Activated CD8-positive, alpha-beta memory T cell treated with anti-CD3 and anti-CD28 coated beads for 36 hours (primary cell): ENCODE data around the gene COPB2. TPM values are rescaled to one million over a fixed set of nuclear protein-coding genes. Genes with fewer than 3 reads are reported as not detected.

Source experiments
- CTCF ChIA-PET: fragments of 350-600 bp; sonication (Branson Sonifier 250); formaldehyde crosslinking; loops from one replicate; lab custom pipeline; 2021; ENCODE audit warnings: antibody characterized with exemption; lab: Charles Lee
- POLR2A ChIA-PET: fragments of 350-600 bp; sonication (Branson Sonifier 250); formaldehyde crosslinking; loops from one replicate; lab custom pipeline; 2021; ENCODE audit warnings: antibody characterized with exemption; lab: Charles Lee
- total RNA-seq, 2 experiments: library from RNA; stranded (reverse); gene quantifications; one replicate each; pipeline ENCODE4 v1.2.3, GENCODE V29; 2021

Gene COPB2
- total RNA-seq, 2 experiments from 2014 or later = 85.1 to 86.1 TPM

DNA sequence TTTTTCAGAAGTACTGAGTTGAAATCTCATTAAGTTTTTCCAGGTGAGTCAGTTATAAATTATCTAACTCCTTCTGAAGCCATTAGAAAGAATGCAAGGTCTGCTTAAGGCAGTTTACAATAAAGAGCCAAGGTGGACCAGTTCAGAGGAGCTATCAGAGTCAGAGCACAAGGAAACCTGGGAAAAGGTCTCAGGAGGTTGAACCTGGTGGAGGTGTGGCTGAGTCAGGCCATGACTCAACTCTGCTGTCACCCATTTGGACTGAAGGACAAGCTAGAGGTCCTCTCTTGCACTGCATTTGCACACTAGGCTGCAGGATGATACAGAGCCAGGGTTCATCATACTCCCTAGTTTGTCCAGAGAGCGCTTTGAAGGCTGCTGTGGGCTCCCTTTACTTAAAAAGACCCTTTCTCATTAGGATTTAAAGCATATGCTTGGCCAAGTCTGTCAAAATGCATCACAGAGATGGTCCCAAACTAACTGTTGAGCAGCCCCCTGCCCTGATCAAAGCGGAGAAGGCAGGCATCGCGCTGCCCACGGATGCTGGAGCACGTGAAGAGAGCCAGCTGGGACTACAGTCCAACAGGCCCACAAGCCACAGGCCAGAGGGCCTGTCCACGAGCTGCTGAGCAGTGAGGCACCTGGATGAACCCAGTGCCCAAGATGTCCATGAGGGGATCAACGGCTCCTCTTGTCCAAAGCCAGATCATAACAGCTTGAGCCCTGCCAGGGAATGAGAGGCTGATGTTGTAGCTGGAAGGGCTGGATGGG lies 71.6 kb downstream of the COPB2 start:
- ChIA-PET CTCF (interaction anchor here (1.6 kb wide), 1 partner anchor 11 kb away, joined by 4 read pairs; no protein-coding TSS in a partner anchor), POLR2A (no interaction called here)

DNA sequence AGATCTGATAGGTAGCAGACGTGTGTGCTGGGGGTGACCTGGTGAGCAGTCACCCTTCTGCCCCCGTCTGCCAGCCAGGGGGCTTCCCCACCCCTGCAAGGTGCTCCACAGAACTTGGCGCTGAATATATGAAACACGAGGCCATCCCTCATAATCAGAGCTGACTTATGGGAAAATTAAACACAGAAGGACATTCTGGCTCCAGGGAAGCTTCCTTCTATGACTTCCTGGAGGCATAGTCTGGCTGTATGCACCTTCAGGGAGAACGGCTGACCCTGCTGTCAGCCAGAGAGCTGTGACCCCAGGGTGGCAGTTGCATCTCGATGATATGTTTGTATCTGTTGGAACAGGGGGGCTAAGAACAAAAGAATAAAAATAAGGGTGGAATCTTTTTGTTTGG lies 72.2 kb downstream of the COPB2 start:
- ChIA-PET POLR2A (no interaction called here), CTCF (no interaction called here)

GRCh38 chr3:139313921-139314320 lies 75.5 kb downstream of the COPB2 start:
- CTCF ChIA-PET = no interaction called here
- POLR2A ChIA-PET = no interaction called here

GRCh38 chr3:139312959-139313358 lies 76.5 kb downstream of the COPB2 start:
- ChIA-PET CTCF (no interaction called here), POLR2A (no interaction called here)

- POLR2A ChIA-PET = no interaction called here
- CTCF ChIA-PET = no interaction called here
Measured at GRCh38 chr3:139312416-139312815, 77.0 kb downstream of the COPB2 start.

DNA sequence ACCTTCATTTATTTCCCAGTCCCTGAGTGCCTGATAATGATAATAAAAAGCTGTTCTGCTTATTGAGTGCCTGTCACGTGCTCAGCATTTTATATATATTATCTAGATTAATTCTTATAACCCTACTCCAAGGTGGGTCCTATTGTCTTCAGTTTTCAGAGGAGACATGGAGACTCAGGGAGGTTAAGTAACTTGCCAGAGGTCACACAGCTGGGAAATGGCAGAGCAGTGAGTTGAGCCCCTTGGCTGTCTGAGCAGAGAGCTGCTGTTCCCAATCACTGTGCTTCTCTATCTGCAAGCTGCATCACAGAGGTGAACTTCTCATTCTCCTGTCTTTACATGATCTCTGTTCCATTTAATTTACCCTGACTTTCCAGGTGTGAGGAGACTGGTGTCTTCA lies 77.9 kb downstream of the COPB2 start:
- ChIA-PET CTCF (no interaction called here), POLR2A (no interaction called here)

DNA sequence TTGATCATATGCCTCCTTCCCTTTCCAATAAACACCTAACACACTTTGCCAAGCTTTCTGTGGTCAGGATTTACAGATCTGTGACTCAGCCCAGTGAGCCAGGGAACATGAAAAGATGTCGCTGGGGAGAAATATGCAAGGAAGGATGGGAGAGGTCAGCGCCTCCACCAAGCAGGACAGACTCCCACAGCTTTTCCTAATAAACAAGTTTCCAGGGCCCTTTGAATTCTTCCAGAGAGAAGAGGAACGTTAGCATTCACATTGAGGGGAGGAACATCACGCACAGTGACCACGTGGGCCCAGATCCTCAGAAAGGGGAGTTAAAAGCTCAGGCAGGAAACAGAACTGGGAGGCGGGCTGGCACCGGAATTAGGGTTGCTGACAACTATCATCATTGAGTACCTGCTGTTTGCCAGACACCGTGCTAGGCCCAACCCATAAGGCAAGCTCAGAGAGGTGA lies 78.9 kb downstream of the COPB2 start:
- CTCF ChIA-PET = interaction anchor here (1.2 kb wide), 1 partner anchor 18 kb away, joined by 3 read pairs; no protein-coding TSS in a partner anchor
- POLR2A ChIA-PET = no interaction called here

- ChIA-PET CTCF (interaction anchor here (1.2 kb wide), 1 partner anchor 19 kb away, joined by 3 read pairs; no protein-coding TSS in a partner anchor), POLR2A (no interaction called here)
Measured at GRCh38 chr3:139309880-139310279, 79.6 kb downstream of the COPB2 start.

DNA sequence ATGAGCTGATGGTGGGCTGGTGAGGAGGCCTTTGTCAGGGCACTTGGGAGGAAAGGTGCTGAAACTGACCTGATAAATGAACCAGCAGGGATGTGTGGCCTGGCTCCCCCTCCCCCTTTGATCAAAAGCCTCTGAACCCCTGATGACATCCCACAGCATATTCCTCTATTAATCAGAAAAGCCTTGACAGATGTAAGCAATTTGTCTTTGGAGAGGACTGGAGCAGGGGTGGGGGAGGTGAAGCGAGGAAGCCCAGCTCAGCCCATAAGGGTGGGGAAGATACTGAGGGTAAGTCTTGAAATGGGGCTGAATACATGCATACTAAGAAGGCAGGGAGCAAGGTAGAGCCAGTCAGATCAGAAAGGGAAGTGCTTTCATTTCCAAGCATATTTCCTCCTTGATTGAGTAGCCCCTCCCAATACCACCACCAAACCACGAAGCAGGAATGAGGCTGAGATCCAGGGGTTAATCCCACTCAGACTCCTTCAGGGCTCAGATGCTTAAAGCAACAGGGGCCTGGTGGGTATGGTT lies 80.3 kb downstream of the COPB2 start:
- CTCF ChIA-PET = no interaction called here

GRCh38 chr3:139308560-139308959 lies 80.9 kb downstream of the COPB2 start:
- ChIA-PET CTCF (no interaction called here), POLR2A (no interaction called here)

More for the DNA sequence above, 80.3 kb downstream of the COPB2 start:
- POLR2A ChIA-PET = no interaction called here

DNA sequence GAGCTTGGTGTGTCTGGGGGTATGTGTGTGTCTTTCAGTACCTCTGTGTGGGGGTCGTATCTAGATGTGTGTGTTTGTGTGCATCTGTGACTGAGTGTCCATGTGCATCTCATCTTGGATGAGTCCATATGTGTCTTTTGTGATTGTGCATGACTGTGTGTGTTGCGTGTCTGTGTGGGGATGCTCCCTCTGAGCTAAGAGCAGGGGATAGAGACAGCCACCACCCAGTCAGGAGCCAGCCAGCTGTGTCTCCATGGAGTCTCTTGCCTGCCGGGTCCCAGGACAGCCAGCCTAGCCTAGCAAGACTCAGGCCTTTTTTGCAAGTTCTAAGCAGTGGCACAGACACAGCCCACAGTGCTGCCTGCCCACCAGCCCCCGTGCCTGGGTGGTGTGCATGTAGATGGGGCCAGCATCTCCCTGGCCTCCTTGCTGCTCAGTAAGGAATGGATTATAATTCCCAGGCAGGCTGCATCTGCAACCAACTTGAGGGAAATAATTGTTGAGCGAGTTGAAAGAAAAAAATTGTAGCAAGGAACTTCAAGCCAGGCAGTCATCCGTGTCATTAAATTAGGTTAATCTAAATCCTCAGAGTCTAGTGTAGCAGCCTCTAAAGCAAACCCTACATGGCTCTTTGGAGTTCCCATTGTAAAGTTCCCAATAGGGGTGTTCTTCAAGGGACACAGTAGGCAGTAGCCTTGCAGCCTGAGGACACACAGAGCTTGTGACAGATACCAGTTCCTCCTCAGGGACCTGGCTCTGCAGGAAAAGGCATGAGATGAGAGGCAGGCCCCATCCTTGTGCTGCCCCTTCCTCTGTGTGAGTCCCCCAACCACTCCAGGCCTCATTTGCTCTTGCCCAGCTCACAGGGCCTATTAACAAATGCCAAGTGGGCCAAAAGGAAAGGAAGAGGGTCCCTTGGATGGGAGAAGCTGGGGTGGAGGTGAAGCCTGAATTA lies 81.6 kb downstream of the COPB2 start:
- ChIA-PET POLR2A (no interaction called here), CTCF (no interaction called here)

Other genes with a start within 250 kb of the COPB2 start
- 10 to 100 TPM; 71.1 to 72.4 TPM for gene MRPS22, start 45.6 kb downstream of the COPB2 start, total RNA-seq
- not detected for gene RBP2, start 86.9 kb upstream of the COPB2 start, total RNA-seq
- gene RBP1, start 150.1 kb upstream of the COPB2 start, total RNA-seq = not detected